ENCODE measurements around the gene SLC5A1. TPM values are rescaled to one million over a fixed set of nuclear protein-coding genes. Genes with fewer than 3 reads are reported as not detected.

Gene SLC5A1
- total RNA-seq, 3 donors from 2014 or later = 25.8 to 105 (median 27.9) TPM

- Histone ChIP-seq H3K36me3 (ENCODE audit: low read depth) (no peaks in the 10 kb centered on the region), H3K4me1 (ENCODE audit: low read depth) (peaks cover 3% of the 10 kb centered on the region), H3K9me3 (no peaks in the 10 kb centered on the region), H3K4me3 (no peak overlapping the region)
- ATAC-seq (no peak), DNase-seq (no peak)
- TF ChIP-seq CTCF (IDR thresholded peaks at IDR 0.05) = no peak
- intact Hi-C loops (cut with DNase I, micrococcal nuclease) = no loop called here
Measured at GRCh38 chr22:32069579-32070372, 26.7 kb downstream of the SLC5A1 start.

- DNase-seq = no peak
- H3K4me1 ChIP-seq (ENCODE audit: low read depth) = peaks cover 7% of the 10 kb centered on the region
- intact Hi-C loops (cut with DNase I, micrococcal nuclease) = no loop called here
- no peaks in the 10 kb centered on the region for H3K36me3 ChIP-seq (ENCODE audit: low read depth)
- no peak for ATAC-seq
- no peak for TF ChIP-seq CTCF (IDR thresholded peaks at IDR 0.05)
- no peaks in the 10 kb centered on the region for H3K9me3 ChIP-seq
- no peak overlapping the region for H3K4me3 ChIP-seq
Measured at GRCh38 chr22:32073262-32073661, 30.2 kb downstream of the SLC5A1 start.

DNA sequence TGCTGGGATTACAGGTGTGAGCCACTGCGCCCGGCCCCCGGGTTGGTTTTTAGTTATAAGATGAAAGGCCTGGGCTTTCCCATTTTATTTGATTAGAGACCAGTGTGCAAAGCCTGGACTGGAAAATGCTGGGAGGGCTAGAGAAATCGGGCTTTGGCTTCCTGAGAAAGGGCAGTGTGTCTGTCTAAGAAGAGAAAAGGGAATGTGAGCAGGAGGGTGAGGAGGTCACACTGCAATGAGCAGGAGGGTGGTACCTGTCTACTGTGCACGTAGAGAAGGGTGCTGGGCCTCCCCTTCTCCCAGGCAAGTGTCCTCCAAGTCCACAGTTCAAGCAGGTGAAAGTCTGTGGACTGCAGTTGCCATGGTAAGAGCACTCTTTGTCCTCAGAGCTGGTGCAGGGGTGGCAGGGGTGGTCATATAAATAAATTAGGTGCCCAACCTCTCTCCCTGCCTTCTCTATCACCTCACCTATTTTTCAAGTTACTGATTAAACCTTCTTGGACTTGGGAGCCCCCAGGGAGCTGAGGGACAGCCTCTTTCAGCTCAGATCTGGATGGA is 30.8 kb downstream of the SLC5A1 start:
- ATAC-seq (peak; percentile 92), DNase-seq (peak in 2 of 3 donors; percentile 34 to 38)
- Histone ChIP-seq H3K4me1 (ENCODE audit: low read depth) (peaks cover 7% of the 10 kb centered on the region), H3K9me3 (no peaks in the 10 kb centered on the region), H3K36me3 (ENCODE audit: low read depth) (no peaks in the 10 kb centered on the region), H3K4me3 (no peak overlapping the region)
- intact Hi-C loops (cut with DNase I, micrococcal nuclease) = no loop called here
- TF ChIP-seq CTCF (IDR thresholded peaks at IDR 0.05) = no peak

- Histone ChIP-seq H3K4me1 (ENCODE audit: low read depth) (peaks cover 7% of the 10 kb centered on the region), H3K36me3 (ENCODE audit: low read depth) (no peaks in the 10 kb centered on the region), H3K9me3 (no peaks in the 10 kb centered on the region), H3K4me3 (no peak overlapping the region)
- intact Hi-C loops (cut with DNase I, micrococcal nuclease) = no loop called here
- no peak for TF ChIP-seq CTCF (IDR thresholded peaks at IDR 0.05)
- ATAC-seq (peak; percentile 54), DNase-seq (no peak)
Measured at GRCh38 chr22:32075997-32076760, 33.1 kb downstream of the SLC5A1 start.

DNA sequence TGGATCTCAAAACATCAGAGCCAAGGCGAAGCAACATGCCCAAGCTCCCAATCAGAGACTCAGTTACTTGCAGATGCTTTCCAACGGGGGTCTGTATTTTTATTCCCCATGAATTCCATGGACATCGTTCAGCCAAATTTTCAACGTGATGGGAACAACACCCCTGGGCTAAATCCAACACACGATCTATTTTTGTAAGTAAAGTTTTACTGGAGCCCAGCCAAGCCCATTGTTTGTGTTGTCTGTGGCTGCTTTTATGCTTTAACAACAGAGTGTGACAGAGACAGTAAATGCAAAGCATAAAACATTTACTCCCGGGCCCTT is 33.7 kb downstream of the SLC5A1 start:
- H3K36me3 ChIP-seq (ENCODE audit: low read depth) = no peaks in the 10 kb centered on the region
- DNase-seq = peak in 1 of 3 donors; percentile 41
- peaks cover 7% of the 10 kb centered on the region for H3K4me1 ChIP-seq (ENCODE audit: low read depth)
- no peak overlapping the region for H3K4me3 ChIP-seq
- no peak for ATAC-seq
- H3K9me3 ChIP-seq = no peaks in the 10 kb centered on the region
- intact Hi-C loops (cut with DNase I, micrococcal nuclease) = no loop called here
- no peak for TF ChIP-seq CTCF (IDR thresholded peaks at IDR 0.05)
